HEK293 (cell line): ENCODE measurements around the gene ARHGEF7.

Experiments
- CTCF ChIA-PET: fragments of 350-600 bp; formaldehyde crosslinking; extraction: SDS; loops from one replicate; lab custom pipeline; 2021; ENCODE audit warnings: antibody characterized with exemption; lab: Yijun Ruan, JAX
- POLR2A ChIA-PET: fragments of 300-600 bp; formaldehyde crosslinking; extraction: SDS; loops from one replicate; lab custom pipeline; 2020; ENCODE audit warnings: antibody characterized with exemption, inconsistent platforms; lab: Yijun Ruan, JAX
- H3K27ac ChIP-seq: fragments of 200-500 bp; sonication (Bioruptor generic); 2 replicates; pipeline ENCODE4 v1.5.1; 2014; ENCODE audit warnings: low read depth, low read length, control low read depth, inconsistent platforms; ENCODE audit errors: extremely low read depth
- H3K36me3 ChIP-seq, 2 experiments: fragments of 200-500 bp in 1 of 2; sonication (Bioruptor generic) in 1 of 2; 1 replicate in 1 of 2; 2 replicates in 1 of 2; pipeline ENCODE4 v1.5.1; 2014 to 2017; ENCODE audit warnings: inconsistent platforms in 2 of 2, low read length in 2 of 2; ENCODE audit not compliant: control insufficient read depth in 2 of 2, insufficient read depth in 1 of 2
- H3K4me1 ChIP-seq: fragments of 200-500 bp; sonication (Bioruptor generic); 2 replicates; pipeline ENCODE4 v1.5.1; 2014; ENCODE audit warnings: mild to moderate bottlenecking, low read length, inconsistent platforms; ENCODE audit not compliant: control insufficient read depth, insufficient read depth
- H3K4me3 ChIP-seq: 2 replicates; pipeline ENCODE4 v1.5.1; 2011; ENCODE audit warnings: low read depth, mild to moderate bottlenecking, control low read depth, low read length, moderate library complexity
- H3K9me3 ChIP-seq: fragments of 200-500 bp; sonication (Bioruptor generic); 2 replicates; pipeline ENCODE4 v1.5.1; 2014; ENCODE audit warnings: low read depth, low read length, inconsistent platforms; ENCODE audit not compliant: control insufficient read depth, insufficient read depth
- ATF2 ChIP-seq: fragments of 450-650 bp; formaldehyde crosslinking; IDR thresholded peaks from 2 replicates; pipeline ENCODE4 v1.5.1; 2016; ENCODE audit warnings: missing biosample characterization, missing genetic modification characterization, low read depth
- OVOL3 ChIP-seq: fragments of 450-650 bp; formaldehyde crosslinking; IDR thresholded peaks from 2 replicates; pipeline ENCODE4 v1.5.1; 2016; ENCODE audit warnings: missing biosample characterization, missing genetic modification characterization
- RBAK ChIP-seq: fragments of 450-650 bp; formaldehyde crosslinking; IDR thresholded peaks from 2 replicates; pipeline ENCODE4 v1.5.1; 2016; ENCODE audit warnings: missing biosample characterization, missing genetic modification characterization
- ZBTB11 ChIP-seq: fragments of 450-650 bp; formaldehyde crosslinking; conservative IDR thresholded peaks from 2 replicates; pipeline ENCODE4 v1.5.1; 2016; ENCODE audit warnings: low read depth, missing biosample characterization, missing genetic modification characterization
- ZBTB48 ChIP-seq: fragments of 450-650 bp; formaldehyde crosslinking; IDR thresholded peaks from 2 replicates; pipeline ENCODE4 v1.5.1; 2016; ENCODE audit warnings: missing biosample characterization, missing genetic modification characterization
- ZNF114 ChIP-seq: fragments of 450-650 bp; formaldehyde crosslinking; IDR thresholded peaks from 2 replicates; pipeline ENCODE4 v1.5.0; 2017; ENCODE audit warnings: missing biosample characterization, missing genetic modification characterization
- ZNF133 ChIP-seq: fragments of 450-650 bp; formaldehyde crosslinking; IDR thresholded peaks from 2 replicates; pipeline ENCODE4 v1.5.1; 2016; ENCODE audit warnings: missing biosample characterization, missing genetic modification characterization
- ZNF202 ChIP-seq: fragments of 450-650 bp; formaldehyde crosslinking; IDR thresholded peaks from 2 replicates; pipeline ENCODE4 v1.5.1; 2016; ENCODE audit warnings: missing biosample characterization, missing genetic modification characterization, borderline replicate concordance
- ZNF221 ChIP-seq: fragments of 450-650 bp; formaldehyde crosslinking; IDR thresholded peaks from 2 replicates; pipeline ENCODE4 v1.5.1; 2017; ENCODE audit warnings: missing biosample characterization, missing genetic modification characterization, borderline replicate concordance
- ZNF292 ChIP-seq: fragments of 450-650 bp; formaldehyde crosslinking; IDR thresholded peaks from 2 replicates; pipeline ENCODE4 v1.5.1; 2016; ENCODE audit warnings: low read depth, missing biosample characterization, missing genetic modification characterization, borderline replicate concordance
- ZNF391 ChIP-seq: fragments of 450-650 bp; formaldehyde crosslinking; IDR thresholded peaks from 2 replicates; pipeline ENCODE4 v1.5.1; 2016; ENCODE audit warnings: low read depth, missing biosample characterization, missing genetic modification characterization, borderline replicate concordance
- ZNF394 ChIP-seq: fragments of 450-650 bp; formaldehyde crosslinking; IDR thresholded peaks from 2 replicates; pipeline ENCODE4 v1.5.1; 2016; ENCODE audit warnings: missing biosample characterization, missing genetic modification characterization, mild to moderate bottlenecking, moderate library complexity, borderline replicate concordance
- ZNF416 ChIP-seq: fragments of 450-650 bp; formaldehyde crosslinking; IDR thresholded peaks from 2 replicates; pipeline ENCODE4 v1.5.1; 2016; ENCODE audit warnings: missing biosample characterization, missing genetic modification characterization
- ZNF433 ChIP-seq: fragments of 450-650 bp; formaldehyde crosslinking; IDR thresholded peaks from 2 replicates; pipeline ENCODE4 v1.5.1; 2016; ENCODE audit warnings: missing biosample characterization, missing genetic modification characterization, low read depth
- ZNF549 ChIP-seq: fragments of 450-650 bp; IDR thresholded peaks from 2 replicates; pipeline ENCODE4 v1.5.1; 2018; ENCODE audit warnings: missing biosample characterization, missing genetic modification characterization, mild to moderate bottlenecking, inconsistent platforms, moderate library complexity
- ZNF571 ChIP-seq: fragments of 450-650 bp; formaldehyde crosslinking; IDR thresholded peaks from 2 replicates; pipeline ENCODE4 v1.5.0; 2017; ENCODE audit warnings: missing biosample characterization, missing genetic modification characterization
- ZNF623 ChIP-seq: fragments of 450-650 bp; formaldehyde crosslinking; IDR thresholded peaks from 2 replicates; pipeline ENCODE4 v1.5.1; 2016; ENCODE audit warnings: missing biosample characterization, missing genetic modification characterization
- ZNF701 ChIP-seq: fragments of 450-650 bp; formaldehyde crosslinking; IDR thresholded peaks from 2 replicates; pipeline ENCODE4 v1.5.1; 2016; ENCODE audit warnings: missing biosample characterization, missing genetic modification characterization
- ZNF707 ChIP-seq: fragments of 450-650 bp; formaldehyde crosslinking; IDR thresholded peaks from 2 replicates; pipeline ENCODE4 v1.5.1; 2016; ENCODE audit warnings: missing biosample characterization, missing genetic modification characterization
- ZNF791 ChIP-seq: fragments of 450-650 bp; formaldehyde crosslinking; IDR thresholded peaks from 2 replicates; pipeline ENCODE4 v1.5.1; 2016; ENCODE audit warnings: missing biosample characterization, missing genetic modification characterization

Gene ARHGEF7

GRCh38 chr13:111225810-111226546 is 110.9 kb downstream of the ARHGEF7 start:
- CTCF ChIA-PET = interaction anchor here (1.6 kb wide), 2 partner anchors 10 to 20 kb away, joined by 3 to 8 read pairs; no protein-coding TSS in a partner anchor
- Histone ChIP-seq H3K27ac (no peak overlapping the region), H3K36me3 (no peaks in the 10 kb centered on the region), H3K4me1 (no peaks in the 10 kb centered on the region), H3K4me3 (no peak overlapping the region), H3K9me3 (no peaks in the 10 kb centered on the region)
- POLR2A ChIA-PET = no interaction called here
- TF ChIP-seq ZNF571 (no peak), ZNF394 (tag by site-specific recombination) (peak; percentile 78; the same call in 1 of the 2 replicates)

GRCh38 chr13:111227405-111227804 is 112.3 kb downstream of the ARHGEF7 start:
- Histone ChIP-seq H3K27ac (no peak overlapping the region), H3K36me3 (no peaks in the 10 kb centered on the region), H3K4me1 (no peaks in the 10 kb centered on the region), H3K4me3 (no peak overlapping the region), H3K9me3 (no peaks in the 10 kb centered on the region)
- CTCF ChIA-PET = interaction anchor here (0.7 kb wide), 1 partner anchor 10 kb away, joined by 3 read pairs; no protein-coding TSS in a partner anchor
- POLR2A ChIA-PET = no interaction called here
- no peak for TF ChIP-seq ZNF433 (tag by site-specific recombination)
- TF ChIP-seq OVOL3 (tag by site-specific recombination) = no peak
- no peak for TF ChIP-seq ZNF571
- TF ChIP-seq ZNF114 (tag by site-specific recombination) = no peak
- TF ChIP-seq ZNF133 (tag by site-specific recombination) = no peak
- TF ChIP-seq ZNF292 (tag by site-specific recombination) = no peak
- TF ChIP-seq ZBTB48 (tag by site-specific recombination) = no peak
- no peak for TF ChIP-seq ZNF549 (tag by site-specific recombination)
- no peak for TF ChIP-seq ZNF707
- TF ChIP-seq RBAK = no peak
- no peak for TF ChIP-seq ZNF701
- TF ChIP-seq ZNF202 = no peak
- no peak for TF ChIP-seq ZNF791 (tag by site-specific recombination)
- no peak for TF ChIP-seq ZNF623
- no peak for TF ChIP-seq ATF2 (tag by site-specific recombination)
- TF ChIP-seq ZNF221 (tag by site-specific recombination) = no peak
- no peak for TF ChIP-seq ZNF416 (tag by site-specific recombination)
- TF ChIP-seq ZNF391 = no peak
- no peak for TF ChIP-seq ZBTB11 (tag by site-specific recombination)
